Common myeloid progenitor, CD34-positive (primary cell): ENCODE data around the gene MST1R.
"Not testable (repeated sequence)": the region's sequence is repeated elsewhere in the genome, so short reads cannot be mapped to it uniquely, and the experiment has no call there.

Experiments used
- CTCF ChIA-PET: fragments of 350-600 bp; sonication (Branson Sonifier 250); formaldehyde crosslinking; loops from one replicate; lab custom pipeline; 2021; ENCODE audit warnings: antibody characterized with exemption; lab: Charles Lee
- POLR2A ChIA-PET: fragments of 350-600 bp; sonication (Branson Sonifier 250); formaldehyde crosslinking; loops from one replicate; lab custom pipeline; 2021; ENCODE audit warnings: antibody characterized with exemption; lab: Charles Lee
- DNase-seq, 3 donors: peaks; one replicate each; pipeline versions ENCODE4 v3.0.0 to v3.0.0-alpha.2; 2013
- H3K27ac ChIP-seq, 2 experiments: 1 replicate in 1 of 2; 2 replicates in 1 of 2; pipeline ENCODE4 v1.7.0; 2013; ENCODE audit warnings: inconsistent platforms in 2 of 2, low read length in 2 of 2, mild to moderate bottlenecking in 2 of 2, low read depth in 1 of 2, moderate library complexity in 1 of 2; ENCODE audit not compliant: severe bottlenecking in 2 of 2, insufficient read depth in 1 of 2, poor library complexity in 1 of 2
- H3K27me3 ChIP-seq, 5 experiments: replicated peaks in 2 of 5; 1 replicate in 3 of 5; 2 replicates in 2 of 5; pipeline versions ENCODE4 v1.6.1 to v1.7.0; 2013; ENCODE audit warnings: low read length in 4 of 5, mild to moderate bottlenecking in 2 of 5, moderate library complexity in 2 of 5, inconsistent platforms in 1 of 5; ENCODE audit not compliant: insufficient read depth in 5 of 5, control insufficient read depth in 4 of 5
- H3K36me3 ChIP-seq, 4 experiments: 1 replicate in 2 of 4; 2 replicates in 2 of 4; pipeline versions ENCODE4 v1.6.1 to v1.7.0; 2013; ENCODE audit warnings: low read length in 3 of 4, control low read depth in 1 of 4, mild to moderate bottlenecking in 1 of 4; ENCODE audit not compliant: control insufficient read depth in 4 of 4, insufficient read depth in 4 of 4
- H3K4me1 ChIP-seq, 4 experiments: 1 replicate in 3 of 4; 2 replicates in 1 of 4; pipeline versions ENCODE4 v1.6.1 to v1.7.1; 2013; ENCODE audit warnings: low read length in 3 of 4, mild to moderate bottlenecking in 3 of 4, control low read depth in 1 of 4, inconsistent platforms in 1 of 4, moderate library complexity in 1 of 4; ENCODE audit not compliant: control insufficient read depth in 4 of 4, insufficient read depth in 4 of 4; ENCODE audit errors: control extremely low read depth in 1 of 4
- H3K4me3 ChIP-seq, 7 experiments: 1 replicate in 4 of 7; 2 replicates in 3 of 7; pipeline versions ENCODE4 v1.5.1 to v1.7.0; 2013; ENCODE audit warnings: mild to moderate bottlenecking in 7 of 7, low read length in 6 of 7, moderate library complexity in 6 of 7, inconsistent platforms in 2 of 7, low read depth in 2 of 7, control low read depth in 1 of 7; ENCODE audit not compliant: insufficient read depth in 4 of 7, control insufficient read depth in 1 of 7; ENCODE audit errors: extremely low read depth in 1 of 7
- H3K9me3 ChIP-seq, 5 experiments: 1 replicate in 4 of 5; 2 replicates in 1 of 5; pipeline versions ENCODE4 v1.6.1 to v1.7.1; 2013; ENCODE audit warnings: low read length in 4 of 5, mild to moderate bottlenecking in 2 of 5, inconsistent platforms in 1 of 5, low read depth in 1 of 5, moderate library complexity in 1 of 5; ENCODE audit not compliant: control insufficient read depth in 4 of 5, insufficient read depth in 2 of 5; ENCODE audit errors: control extremely low read depth in 1 of 5
- WGBS: methylation state at CpG from one replicate; pipeline ENCODE4 v1.1.5; 2013; ENCODE audit not compliant: insufficient coverage; 5-methylcytosine and 5-hydroxymethylcytosine counted together

Gene MST1R

GRCh38 chr3:49904448-49904847 is 775 bp upstream of the MST1R start:
- CTCF ChIA-PET, result interaction anchor here (1.2 to 4.0 kb wide), 8 partner anchors 39 to 101 kb away, joined by 4 to 26 read pairs (median 7); partner anchors contain the start of genes INKA1 and TRAIP
- WGBS, result 98% methylated on average over 11 of the region's 13 CpGs
- POLR2A ChIA-PET, H3K36me3 ChIP-seq, H3K27me3 ChIP-seq, H3K27ac ChIP-seq, H3K9me3 ChIP-seq, DNase-seq: not testable (repeated sequence)
- Histone ChIP-seq H3K4me1 (peaks cover 0 to 22% (median 20%) of the 10 kb centered on the region in 4 experiments), H3K4me3 (peak overlapping the region in 2 of 7 experiments; percentile 70 to 76)

GRCh38 chr3:49902511-49903345 is 945 bp downstream of the MST1R start:
- no peaks in the 10 kb centered on the region for H3K36me3 ChIP-seq
- no peak overlapping the region for H3K4me3 ChIP-seq
- peaks cover 0 to 22% (median 20%) of the 10 kb centered on the region in 4 experiments for H3K4me1 ChIP-seq
- CTCF ChIA-PET, result interaction anchor here (0.8 to 4.3 kb wide), 5 partner anchors 20 to 61 kb away, joined by 3 to 26 read pairs (median 7); partner anchors contain the start of gene TRAIP
- WGBS, result 97% methylated on average over 42 of the region's 44 CpGs
- no peak overlapping the region for H3K27ac ChIP-seq
- H3K27me3 ChIP-seq, result no peaks in the 10 kb centered on the region
- DNase-seq, result no peak
- POLR2A ChIA-PET, result interaction anchor here (1.0 kb wide), 1 partner anchor 64 kb away, joined by 3 read pairs; no protein-coding TSS in a partner anchor
- H3K9me3 ChIP-seq, result no peaks in the 10 kb centered on the region

GRCh38 chr3:49901366-49902339 is 2.0 kb downstream of the MST1R start:
- ChIA-PET CTCF (interaction anchor here (0.6 to 4.3 kb wide), 15 partner anchors 8 to 91 kb away, joined by 3 to 26 read pairs (median 4); partner anchors contain the start of gene TRAIP), POLR2A (interaction anchor here (1.0 kb wide), 1 partner anchor 62 kb away, joined by 3 read pairs; no protein-coding TSS in a partner anchor)
- DNase-seq, result peak in 2 of 3 donors; percentile 41 to 44
- WGBS, result 85% methylated on average over 4 of the region's 11 CpGs
- no peaks in the 10 kb centered on the region for H3K9me3 ChIP-seq
- no peaks in the 10 kb centered on the region for H3K36me3 ChIP-seq
- H3K27me3 ChIP-seq, result no peaks in the 10 kb centered on the region
- no peak overlapping the region for H3K4me3 ChIP-seq
- H3K27ac ChIP-seq, result no peak overlapping the region
- peaks cover 0 to 22% (median 20%) of the 10 kb centered on the region in 4 experiments for H3K4me1 ChIP-seq

GRCh38 chr3:49900491-49901153 is 3.1 kb downstream of the MST1R start:
- WGBS, result 85% methylated on average over 6 of the region's 8 CpGs
- Histone ChIP-seq H3K36me3 (no peaks in the 10 kb centered on the region), H3K4me1 (peaks cover 0 to 12% (median 11%) of the 10 kb centered on the region in 4 experiments), H3K9me3 (no peaks in the 10 kb centered on the region), H3K27ac (no peak overlapping the region), H3K4me3 (no peak overlapping the region), H3K27me3 (no peaks in the 10 kb centered on the region)
- POLR2A ChIA-PET, result no interaction called here
- CTCF ChIA-PET, result interaction anchor here (0.7 to 4.3 kb wide), 17 partner anchors 9 to 184 kb away, joined by 3 to 26 read pairs (median 4); partner anchors contain the start of genes CDHR4 and TRAIP
- DNase-seq, result no peak

GRCh38 chr3:49899815-49900214 is 3.9 kb downstream of the MST1R start:
- Histone ChIP-seq H3K27me3 (no peaks in the 10 kb centered on the region), H3K9me3 (no peaks in the 10 kb centered on the region), H3K27ac (no peak overlapping the region), H3K4me3 (no peak overlapping the region), H3K4me1 (peaks cover 0 to 11% (median 10%) of the 10 kb centered on the region in 4 experiments), H3K36me3 (no peaks in the 10 kb centered on the region)
- ChIA-PET CTCF (interaction anchor here (0.6 to 4.3 kb wide), 13 partner anchors 10 to 184 kb away, joined by 3 to 26 read pairs (median 4); partner anchors contain the start of gene INKA1), POLR2A (interaction anchor here (0.8 kb wide), 1 partner anchor 97 kb away, joined by 3 read pairs; the partner anchor contains the start of gene INKA1)
- WGBS, result 68% methylated on average over 5 of the region's 5 CpGs
- peak; percentile 29 to 60 (median 54) for DNase-seq

- no peak overlapping the region for H3K27ac ChIP-seq
- DNase-seq, result no peak
- H3K27me3 ChIP-seq, result no peaks in the 10 kb centered on the region
- 94% methylated on average over 5 of the region's 6 CpGs for WGBS
- H3K4me3 ChIP-seq, result no peak overlapping the region
- H3K9me3 ChIP-seq, result no peaks in the 10 kb centered on the region
- H3K36me3 ChIP-seq, result no peaks in the 10 kb centered on the region
- POLR2A ChIA-PET, result no interaction called here
- CTCF ChIA-PET, result interaction anchor here (1.2 to 4.3 kb wide), 7 partner anchors 16 to 97 kb away, joined by 3 to 26 read pairs (median 5); partner anchors contain the start of gene INKA1
- H3K4me1 ChIP-seq, result peaks cover 0 to 8% (median 8%) of the 10 kb centered on the region in 4 experiments
These were observed 4.7 kb downstream of the MST1R start for GRCh38 chr3:49898991-49899390.
